HG03103 (cell line): ENCODE data around the gene C1orf198.
"Not testable (repeated sequence)": the region's sequence is repeated elsewhere in the genome, so short reads cannot be mapped to it uniquely, and the experiment has no call there.

ENCODE experiments used
- ATAC-seq: cut with Tn5 transposase; IDR thresholded peaks from one replicate; pipeline ENCODE4 v1.9.1; 2021; ENCODE audit warnings: low read depth; ENCODE audit not compliant: unreplicated experiment

C1orf198 gene

DNA sequence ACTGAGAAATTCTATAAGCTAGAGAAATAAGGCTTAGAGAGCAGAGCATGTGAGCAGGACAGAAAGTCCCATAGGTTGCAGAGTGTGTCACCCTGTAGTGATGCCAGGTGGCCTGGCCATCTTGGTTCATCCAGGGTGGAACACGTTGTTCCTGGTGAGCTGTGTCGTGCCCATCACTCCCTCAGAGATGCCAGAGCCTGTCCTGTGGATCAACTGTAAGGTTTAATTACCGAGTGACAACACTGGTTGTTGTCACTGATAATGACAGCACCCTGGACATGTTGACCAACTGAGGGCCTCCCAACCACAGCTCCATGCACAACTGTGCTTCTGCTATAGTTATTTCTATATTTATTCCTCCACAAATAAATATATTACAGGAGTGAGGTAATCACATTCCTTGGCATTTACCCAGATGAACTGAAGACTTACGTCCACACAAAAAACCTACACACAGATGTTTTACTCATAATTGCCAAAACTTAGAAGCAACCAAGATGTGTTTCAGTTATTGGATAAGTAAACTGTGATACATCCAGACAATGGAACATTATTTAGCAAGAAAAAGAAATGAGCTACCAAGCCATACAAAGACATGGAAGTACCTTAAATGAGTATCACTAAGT, 6.2 kb downstream of the C1orf198 start:
- ATAC-seq = no peak

DNA sequence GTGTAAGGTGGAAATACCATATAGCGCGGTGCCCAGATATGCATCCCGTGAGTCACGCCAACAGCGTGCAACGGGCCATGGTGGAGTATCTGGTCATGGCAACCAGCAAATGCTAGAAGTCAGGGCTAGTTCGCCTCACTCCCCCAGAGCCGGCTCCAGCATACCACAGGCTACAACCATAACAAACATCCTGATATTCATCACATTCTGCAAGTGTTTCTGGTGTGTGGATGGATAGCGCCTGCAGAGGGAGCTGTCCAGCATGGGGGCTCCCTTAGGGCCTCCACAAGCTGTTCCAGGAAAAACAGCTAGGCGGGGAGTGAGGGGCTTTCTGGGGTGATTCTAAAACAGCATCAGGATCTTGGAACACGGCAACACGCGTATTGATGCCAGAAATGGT, 6.8 kb downstream of the C1orf198 start:
- no peak for ATAC-seq

DNA sequence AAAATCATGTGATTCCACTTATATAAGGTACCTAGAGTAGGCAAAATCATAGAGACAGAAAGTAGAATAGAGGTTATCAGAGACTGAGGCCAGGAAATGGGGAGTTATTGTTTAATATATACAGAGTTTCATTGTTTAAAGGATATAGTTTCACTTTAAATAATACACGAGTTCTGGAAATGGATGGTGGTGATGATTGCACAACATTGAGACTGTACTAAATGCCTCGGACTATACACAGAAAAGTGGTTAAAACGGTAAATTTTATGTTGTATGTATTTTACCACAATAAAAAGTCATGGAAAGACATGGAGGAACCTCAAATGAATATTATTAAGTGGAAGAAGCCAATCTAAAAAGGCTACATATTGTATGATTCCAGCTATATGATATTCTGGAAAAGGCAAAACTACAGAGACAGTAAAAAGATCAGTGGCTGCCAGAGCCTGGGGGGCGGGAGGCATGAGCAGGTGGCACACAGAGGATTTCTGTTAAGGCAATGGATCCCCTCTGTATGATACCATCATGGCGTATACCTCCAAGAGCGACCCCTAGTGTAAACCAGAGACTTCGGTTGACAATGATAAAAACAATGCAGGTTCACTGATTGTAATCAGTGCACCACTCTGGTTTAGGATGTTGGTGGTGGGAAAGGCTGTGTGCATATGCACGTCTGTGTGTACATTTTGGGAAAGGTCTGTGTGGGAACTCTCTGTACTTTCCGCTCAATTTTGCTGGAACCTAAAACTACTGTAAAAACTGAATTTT, 7.5 kb downstream of the C1orf198 start:
- ATAC-seq = no peak

DNA sequence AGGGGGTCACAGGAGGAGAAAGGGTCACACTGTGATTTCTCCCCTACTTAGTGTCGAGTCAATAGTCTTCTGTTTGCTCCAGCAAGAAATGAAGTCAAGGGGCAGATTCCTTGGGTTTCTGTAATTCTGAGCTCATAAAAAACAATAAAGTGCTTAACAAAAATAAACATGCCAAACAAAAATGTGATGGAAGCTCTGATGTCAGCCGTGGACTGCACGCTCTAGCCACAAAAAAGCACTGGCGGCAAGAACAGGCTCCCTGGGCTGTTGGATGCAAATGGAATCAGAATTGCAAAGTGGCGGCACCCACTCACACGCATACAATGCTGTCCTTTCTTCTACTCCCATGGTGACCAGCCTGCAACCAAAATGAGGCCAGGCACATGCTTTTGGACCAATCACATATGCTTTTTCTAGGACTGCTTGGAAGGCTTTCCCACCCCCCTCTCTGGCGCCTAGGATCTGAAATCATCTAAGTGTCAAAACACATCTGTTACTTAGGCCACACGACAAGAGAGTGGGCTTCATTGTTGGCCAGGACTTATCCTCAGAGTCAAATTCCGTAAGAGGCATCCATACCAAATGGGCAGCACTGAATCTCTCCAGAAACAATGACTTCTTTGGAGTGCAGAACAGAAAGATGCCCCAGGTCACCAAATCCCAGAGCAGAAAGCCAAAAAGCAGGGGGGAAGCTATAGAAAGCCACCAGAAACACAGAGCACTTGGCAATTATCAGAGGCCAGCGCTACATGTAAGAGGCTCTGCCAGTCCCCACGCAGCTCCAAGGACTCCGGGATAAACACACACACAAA, 9.2 kb downstream of the C1orf198 start:
- no peak for ATAC-seq

DNA sequence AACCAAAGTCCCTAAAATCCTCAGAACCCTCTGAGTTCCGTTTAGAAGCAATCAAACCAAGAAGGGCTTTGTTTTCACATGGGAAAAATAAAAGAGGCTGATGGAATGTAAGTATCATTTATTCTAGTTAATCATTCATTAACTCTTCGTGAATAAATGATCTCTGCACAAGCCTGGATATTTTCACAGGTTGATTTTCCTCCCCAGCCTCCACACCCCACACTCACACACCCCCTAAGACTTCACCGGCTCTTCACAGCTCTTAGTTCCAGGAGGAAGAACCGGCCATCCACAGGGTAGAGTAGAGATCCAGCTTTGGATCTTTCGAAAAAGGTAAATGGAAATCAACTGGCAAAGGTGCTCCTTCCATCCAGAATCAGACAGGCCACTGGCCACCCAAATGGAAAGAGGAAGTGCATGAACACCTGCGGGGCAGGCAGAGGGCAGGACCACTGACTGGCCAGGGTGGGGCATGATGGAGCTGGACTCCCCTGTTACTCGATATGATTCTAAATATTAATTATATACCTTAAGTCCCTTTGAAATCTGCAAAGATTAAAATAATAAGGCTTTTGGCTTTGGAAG, 10.0 kb downstream of the C1orf198 start:
- no peak for ATAC-seq

DNA sequence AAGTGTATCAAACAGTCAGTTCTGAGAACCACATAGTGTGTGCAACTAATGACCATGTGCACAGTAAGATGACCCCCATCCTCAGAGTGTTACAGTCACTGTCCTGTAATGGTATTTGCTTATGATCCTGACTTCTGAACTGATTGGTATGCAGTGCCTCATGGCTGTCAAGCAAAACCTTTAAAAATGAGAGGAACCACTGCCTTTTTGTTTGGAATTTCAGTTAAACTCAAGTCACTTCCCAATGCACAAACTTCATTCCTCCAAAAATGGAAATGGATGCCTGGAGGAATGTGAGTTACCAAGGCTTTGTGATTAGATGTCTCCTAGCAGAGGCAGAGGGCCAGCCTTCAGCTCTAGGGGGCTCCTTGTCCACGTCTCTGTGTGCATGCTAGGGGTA, 10.5 kb downstream of the C1orf198 start:
- no peak for ATAC-seq

DNA sequence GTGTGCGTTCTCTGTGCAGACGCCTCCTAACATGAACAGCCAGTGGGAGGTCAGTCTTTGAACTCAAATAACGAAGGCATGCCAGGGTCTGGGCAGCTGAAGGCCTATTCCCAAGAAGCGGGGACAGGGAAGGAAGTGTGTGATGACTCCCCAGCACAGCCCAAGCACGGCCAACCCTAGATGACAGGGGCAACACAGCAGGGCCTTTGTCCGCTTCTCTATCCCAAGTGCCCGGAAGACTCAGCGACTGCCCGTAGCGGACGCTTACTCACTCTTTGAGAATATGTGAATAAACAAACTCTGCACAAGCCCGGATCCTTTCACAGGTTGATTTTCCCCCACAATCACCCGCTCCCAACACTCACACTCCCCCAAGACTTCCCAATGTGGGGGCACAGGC, 11.2 kb downstream of the C1orf198 start:
- ATAC-seq = no peak

DNA sequence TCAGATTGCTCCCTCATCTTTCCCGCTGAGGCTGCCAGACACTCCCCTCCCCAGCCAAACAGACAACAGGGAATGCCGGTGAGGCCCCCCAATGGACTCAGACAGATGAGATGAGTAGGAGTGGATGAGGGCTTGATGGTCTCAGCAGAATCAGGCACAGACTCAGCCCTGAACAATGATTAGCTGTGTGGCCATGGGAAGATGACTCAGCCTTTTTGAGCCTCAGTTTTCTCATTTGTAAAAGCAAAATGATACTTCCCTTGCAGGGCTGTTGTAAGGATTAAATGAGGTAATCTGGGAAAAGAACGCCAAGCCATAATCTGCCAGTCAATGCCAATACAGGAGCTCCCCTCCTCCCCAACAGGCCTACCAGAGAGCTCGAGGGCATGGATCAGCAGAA, 12.4 kb downstream of the C1orf198 start:
- no peak for ATAC-seq

DNA sequence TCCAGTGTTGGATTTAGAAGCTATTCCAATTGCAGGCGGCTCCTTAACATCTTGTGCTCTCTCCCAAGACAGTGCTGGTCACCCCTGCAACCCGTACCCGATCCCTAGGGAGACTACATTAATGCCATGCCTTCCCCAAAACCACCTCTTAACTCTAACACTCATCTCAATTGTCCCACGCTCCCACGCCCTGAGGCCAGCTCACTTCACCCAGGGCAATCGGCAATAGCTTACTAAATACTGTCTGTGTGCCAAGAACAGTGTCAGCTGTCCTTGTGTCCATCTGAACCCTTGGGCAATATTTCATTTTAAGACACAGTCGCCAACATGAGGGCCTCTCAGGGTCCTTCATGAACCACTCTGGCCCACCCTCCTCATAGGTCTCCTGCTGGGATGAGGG, 13.9 kb downstream of the C1orf198 start:
- ATAC-seq = no peak

DNA sequence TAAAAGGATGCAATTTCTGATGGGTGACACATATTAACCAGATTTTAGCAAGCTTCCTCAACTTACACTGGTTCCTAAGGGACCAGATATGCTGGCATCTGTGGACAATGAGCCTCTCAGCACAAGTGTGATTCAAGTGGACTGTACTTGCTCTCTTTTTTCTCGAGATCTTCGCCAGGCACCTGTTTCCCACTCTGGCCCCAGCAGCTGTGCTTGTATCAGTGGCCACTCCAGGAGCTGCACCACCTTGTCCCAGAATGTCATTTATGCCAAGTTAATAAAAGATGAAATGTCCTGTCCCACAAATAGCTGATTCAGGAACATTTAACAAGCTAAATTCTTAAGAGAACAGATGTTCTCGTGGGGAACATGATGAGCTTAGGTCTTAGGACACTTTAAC, 14.6 kb downstream of the C1orf198 start:
- ATAC-seq = no peak

DNA sequence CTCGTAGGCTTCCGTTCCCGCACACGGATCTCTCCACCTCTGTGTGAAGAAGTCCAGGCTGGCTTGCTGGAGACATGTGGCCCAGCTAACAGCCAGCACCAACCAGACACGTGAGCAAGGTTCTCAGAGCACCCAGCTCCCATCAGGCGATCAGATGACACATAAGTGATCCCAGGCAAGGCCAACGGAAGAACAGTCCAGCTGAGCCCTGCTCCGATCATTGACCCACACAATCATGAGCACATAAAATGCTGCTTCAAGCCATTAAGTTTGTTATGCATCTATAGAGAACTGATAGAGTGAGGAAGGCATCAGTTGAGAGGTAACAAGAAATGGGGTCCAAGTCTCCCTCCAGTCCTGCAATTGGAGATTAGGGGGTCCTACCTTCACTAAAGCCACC, 15.4 kb downstream of the C1orf198 start:
- ATAC-seq = no peak

DNA sequence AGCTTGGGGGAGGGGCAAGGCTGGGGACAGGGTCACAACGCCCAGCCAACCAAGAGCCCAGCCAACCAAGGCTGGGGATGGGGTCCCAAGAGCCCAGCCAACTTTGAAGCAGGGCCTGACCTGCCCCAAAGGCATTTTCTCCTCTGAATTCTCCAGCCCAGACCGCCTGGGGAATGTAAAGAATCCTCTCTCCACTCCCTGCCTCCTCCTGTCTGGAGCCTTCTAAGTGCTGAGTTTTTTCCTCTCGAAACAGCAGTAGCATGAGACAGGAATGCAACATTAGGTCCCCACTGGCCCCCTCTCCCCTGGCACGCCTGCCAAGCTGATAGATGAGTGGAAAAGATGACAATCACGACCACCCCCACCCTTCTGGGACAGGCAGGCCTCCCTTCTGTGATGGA, 17.0 kb downstream of the C1orf198 start:
- ATAC-seq = no peak

DNA sequence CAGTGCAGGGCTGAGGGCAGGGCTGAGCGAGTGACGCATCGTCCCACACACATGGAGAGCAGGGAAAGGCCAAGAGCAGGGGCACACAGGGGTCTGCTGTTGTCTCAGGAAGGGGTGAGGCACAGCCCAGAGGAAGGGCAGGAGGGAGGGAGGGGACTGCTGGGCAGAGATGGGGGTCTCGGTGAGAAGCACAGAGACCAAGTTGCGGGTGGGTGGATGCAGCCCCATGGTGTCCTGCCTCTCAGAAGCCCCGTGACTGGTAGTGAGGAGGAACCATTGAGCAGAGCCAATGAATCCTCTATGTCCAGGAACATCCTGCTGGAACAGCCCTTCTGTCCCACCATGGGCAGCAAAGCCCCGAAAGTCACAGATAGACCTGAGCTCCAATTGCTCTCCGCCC, 17.8 kb downstream of the C1orf198 start:
- no peak for ATAC-seq

DNA sequence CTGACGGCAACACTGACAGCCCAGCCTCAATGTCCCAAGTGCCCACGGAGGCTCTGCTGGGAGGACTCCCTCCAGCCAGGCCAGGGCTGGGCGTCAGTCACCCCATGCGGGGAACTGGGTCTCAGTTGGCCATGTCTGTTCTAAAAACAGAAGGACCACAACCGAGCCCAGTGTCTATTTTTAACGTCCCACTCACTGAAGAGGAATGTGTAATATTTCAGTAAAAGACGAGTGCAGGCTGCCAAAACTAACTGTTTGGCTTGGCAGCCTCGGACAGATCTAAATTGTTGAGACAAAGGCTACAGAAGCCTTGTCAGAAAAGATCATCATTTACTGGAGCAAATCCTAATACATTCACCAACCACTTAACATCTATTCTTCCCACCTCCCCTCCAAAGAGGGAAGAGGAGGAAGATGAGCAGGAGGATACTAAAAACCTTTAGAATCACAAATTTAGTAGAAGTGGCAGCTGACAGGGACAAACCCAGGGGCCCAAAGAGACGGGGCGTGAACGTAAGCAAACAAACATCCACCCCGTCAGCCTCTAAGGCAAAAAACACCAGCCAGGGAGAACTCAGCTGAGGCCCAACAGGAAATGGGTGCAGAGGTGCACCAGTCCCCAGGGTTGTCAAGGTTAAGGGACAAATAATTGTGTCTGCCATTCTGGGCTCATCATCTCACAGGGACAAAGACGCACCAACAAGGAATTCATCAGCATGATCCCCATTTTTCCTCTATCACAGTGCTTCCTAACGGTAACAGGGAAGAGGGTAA, 18.7 kb downstream of the C1orf198 start:
- no peak for ATAC-seq

DNA sequence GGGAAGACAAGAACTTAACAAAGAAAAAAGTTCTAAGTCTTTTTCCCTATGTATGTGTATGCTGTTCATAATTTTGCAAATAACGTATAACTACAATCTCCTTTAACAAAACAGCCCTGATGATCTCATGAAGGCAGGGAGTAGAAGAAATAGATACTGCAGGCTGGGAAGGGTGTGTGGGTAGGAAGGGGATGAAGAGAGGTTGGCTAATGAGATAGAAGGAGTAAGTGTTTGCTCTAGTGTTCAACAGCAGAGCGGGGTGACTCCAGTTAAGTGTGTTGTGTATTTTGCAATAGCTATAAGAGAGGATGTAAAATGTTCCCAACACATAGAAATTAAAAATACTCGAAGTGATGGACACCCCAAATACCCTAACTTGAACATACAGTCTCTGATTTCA, 20.1 kb downstream of the C1orf198 start:
- no peak for ATAC-seq

DNA sequence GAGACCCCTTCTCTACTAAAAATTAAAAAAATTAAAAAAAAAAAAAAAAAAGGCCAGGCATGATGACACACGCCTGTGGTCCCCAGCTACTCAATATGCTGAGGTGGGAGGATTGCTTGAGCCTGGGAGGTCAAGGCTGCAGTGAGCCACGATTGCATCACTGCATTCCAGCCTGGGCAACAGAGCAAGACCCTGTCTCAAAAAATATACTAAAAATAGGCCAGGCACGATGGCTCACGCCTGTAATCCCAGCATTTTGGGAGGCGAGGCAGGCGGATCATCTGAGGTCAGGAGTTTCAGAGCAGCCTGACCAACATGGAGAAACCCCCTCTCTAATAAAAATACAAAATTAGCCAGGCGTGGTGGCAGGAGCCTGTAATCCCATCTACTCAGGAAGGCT, 23.1 kb downstream of the C1orf198 start:
- not testable (repeated sequence) for ATAC-seq

DNA sequence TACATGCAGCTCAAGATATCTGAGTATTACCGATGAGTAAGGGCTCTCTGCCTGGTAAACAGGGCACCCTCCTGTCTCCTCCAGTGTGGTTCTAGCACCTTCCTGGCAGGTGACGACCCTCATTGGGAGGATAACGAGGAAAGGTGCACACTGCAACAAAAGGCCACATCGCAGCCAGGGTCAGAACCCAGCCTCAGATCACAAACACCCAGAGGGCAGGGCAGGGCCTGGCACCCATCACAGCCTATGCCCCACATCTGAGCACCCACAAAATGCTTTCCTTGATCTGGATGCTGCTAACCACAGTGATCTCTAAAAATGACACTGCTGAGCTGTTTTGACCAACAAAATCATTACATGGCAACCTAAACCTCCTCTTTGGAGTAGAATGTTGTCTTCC, 23.8 kb downstream of the C1orf198 start:
- ATAC-seq = no peak

DNA sequence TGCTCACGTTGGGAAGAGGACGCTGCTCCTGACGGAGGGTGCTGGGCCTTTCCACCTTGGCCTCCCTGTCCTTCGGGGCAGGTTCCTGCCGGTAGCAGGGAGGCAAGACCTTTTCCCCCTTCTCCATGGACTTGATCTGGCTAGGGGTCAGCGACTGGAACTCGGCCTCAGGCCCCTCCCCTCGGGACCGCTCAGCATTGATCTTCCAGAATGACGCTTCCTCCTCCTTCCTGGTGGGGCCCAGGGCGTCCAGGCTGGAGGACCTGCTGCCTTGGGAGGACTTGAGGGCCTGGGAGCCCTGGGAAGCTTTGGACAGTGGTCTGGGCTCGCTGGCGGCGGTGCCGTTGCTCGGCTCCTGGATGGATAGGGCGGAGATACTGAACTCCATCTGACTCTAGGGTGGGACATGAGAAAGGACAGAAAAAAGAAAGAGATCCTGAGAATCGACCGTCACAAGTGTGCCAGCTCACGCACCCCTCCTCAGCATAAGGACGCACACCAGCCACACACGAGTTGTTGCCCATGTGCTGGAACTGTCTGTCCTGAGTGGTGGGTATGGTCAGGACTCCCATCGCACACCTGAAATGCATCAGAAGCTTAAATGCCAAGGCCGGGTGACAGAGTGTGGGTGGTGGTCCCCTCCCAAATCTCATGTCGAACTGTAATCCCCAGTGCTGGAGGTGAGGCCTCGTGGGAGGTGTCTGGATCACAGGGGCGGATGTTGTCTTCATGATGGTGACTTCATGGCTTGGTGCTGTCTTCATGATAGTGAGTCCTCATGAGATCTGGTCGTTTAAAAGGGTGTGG, 24.6 kb downstream of the C1orf198 start:
- no peak for ATAC-seq

DNA sequence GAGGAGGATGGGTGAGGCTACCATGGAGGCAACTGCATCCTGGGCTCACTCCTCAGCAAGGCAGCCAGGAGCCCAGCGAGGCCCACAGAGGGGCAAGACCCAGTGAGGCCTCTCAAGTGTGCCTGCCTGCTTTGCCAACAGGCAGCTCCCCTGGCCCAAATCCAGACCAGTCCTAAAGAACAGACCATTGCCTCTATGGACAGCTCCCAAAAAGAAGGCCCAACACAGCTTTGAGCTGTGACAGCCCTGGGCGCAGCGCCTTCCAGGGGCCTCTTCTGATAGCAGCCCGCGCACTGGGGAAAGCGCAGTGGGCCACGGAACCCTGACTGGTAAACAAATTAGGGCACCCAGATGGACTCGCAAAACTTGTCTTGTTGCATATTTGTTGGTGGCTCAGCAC, 25.5 kb downstream of the C1orf198 start:
- no peak for ATAC-seq

DNA sequence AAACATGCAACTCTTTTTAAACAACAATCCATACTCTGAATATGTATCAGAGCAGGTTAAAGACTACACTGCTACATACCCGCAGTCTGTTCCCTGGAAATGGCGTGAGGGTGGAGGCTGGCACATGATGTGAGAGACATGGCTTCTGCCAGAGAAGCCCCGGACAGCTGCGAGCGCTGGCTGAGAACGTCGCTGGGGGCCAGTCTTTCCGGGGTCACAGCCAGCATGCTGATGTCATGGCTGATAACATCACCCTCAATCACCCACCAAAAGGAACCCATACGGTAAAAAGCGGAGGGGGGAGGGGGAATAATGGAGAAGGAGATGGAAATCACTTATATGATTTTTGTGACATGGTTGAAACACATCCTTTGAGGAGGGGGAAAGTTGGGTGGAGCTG, 29.1 kb downstream of the C1orf198 start:
- ATAC-seq = no peak
